IPS DF 19.7 (cell line): Measurements from ENCODE around the gene TMEM51.

Experiments used
- DNase-seq: peaks from one replicate; pipeline ENCODE4 v3.0.0-alpha.2; 2013; ENCODE audit warnings: low read depth, low spot score

Gene TMEM51

GRCh38 chr1:15176898-15177665, 23.5 kb downstream of the TMEM51 start:
- DNase-seq = no peak

GRCh38 chr1:15177710-15178166, 24.2 kb downstream of the TMEM51 start:
- DNase-seq = no peak

- no peak for DNase-seq
These were observed 25.3 kb downstream of the TMEM51 start for GRCh38 chr1:15178571-15179484.

- DNase-seq = no peak
These were observed 25.9 kb downstream of the TMEM51 start for GRCh38 chr1:15179485-15179883.

- DNase-seq = no peak
These were observed 26.6 kb downstream of the TMEM51 start for GRCh38 chr1:15180189-15180588.

- no peak for DNase-seq
These were observed 27.5 kb downstream of the TMEM51 start for GRCh38 chr1:15180945-15181523.

- DNase-seq = no peak
These were observed 28.0 kb downstream of the TMEM51 start for GRCh38 chr1:15181564-15181963.

- DNase-seq = no peak
These were observed 31.1 kb downstream of the TMEM51 start for GRCh38 chr1:15184436-15185241.

GRCh38 chr1:15185617-15186016, 32.1 kb downstream of the TMEM51 start:
- DNase-seq = no peak

- DNase-seq = no peak
These were observed 32.7 kb downstream of the TMEM51 start for GRCh38 chr1:15186073-15186845.

- DNase-seq = no peak
These were observed 33.3 kb downstream of the TMEM51 start for GRCh38 chr1:15186846-15187151.

GRCh38 chr1:15187175-15188129, 33.9 kb downstream of the TMEM51 start:
- no peak for DNase-seq

- DNase-seq = no peak
These were observed 34.6 kb downstream of the TMEM51 start for GRCh38 chr1:15188130-15188524.

- no peak for DNase-seq
These were observed 35.1 kb downstream of the TMEM51 start for GRCh38 chr1:15188678-15189077.

GRCh38 chr1:15189692-15190370, 36.3 kb downstream of the TMEM51 start:
- DNase-seq = no peak

- DNase-seq = no peak
These were observed 37.7 kb downstream of the TMEM51 start for GRCh38 chr1:15191267-15191666.

- DNase-seq = no peak
These were observed 38.2 kb downstream of the TMEM51 start for GRCh38 chr1:15191770-15192169.

- DNase-seq = no peak
These were observed 39.5 kb downstream of the TMEM51 start for GRCh38 chr1:15192916-15193550.
